Activated gamma-delta T cell treated with anti-CD3 and anti-CD28 coated beads, Interleukin-2, amount 50 U/mL, for 16 hours (primary cell): ENCODE data around the gene SMARCA2.
"Not testable (repeated sequence)": the region's sequence is repeated elsewhere in the genome, so short reads cannot be mapped to it uniquely, and the experiment has no call there.

ENCODE experiments used
- DNase-seq: peaks from one replicate; pipeline ENCODE4 v3.0.0-alpha.2; 2020; ENCODE audit warnings: low read depth

SMARCA2 gene

GRCh38 chr9:2144619-2145018 lies 129.5 kb downstream of the SMARCA2 start:
- no peak for DNase-seq

- DNase-seq, result no peak
These were observed 130.6 kb downstream of the SMARCA2 start for GRCh38 chr9:2145746-2146145.

GRCh38 chr9:2146700-2147099 lies 131.6 kb downstream of the SMARCA2 start:
- not testable (repeated sequence) for DNase-seq

DNA sequence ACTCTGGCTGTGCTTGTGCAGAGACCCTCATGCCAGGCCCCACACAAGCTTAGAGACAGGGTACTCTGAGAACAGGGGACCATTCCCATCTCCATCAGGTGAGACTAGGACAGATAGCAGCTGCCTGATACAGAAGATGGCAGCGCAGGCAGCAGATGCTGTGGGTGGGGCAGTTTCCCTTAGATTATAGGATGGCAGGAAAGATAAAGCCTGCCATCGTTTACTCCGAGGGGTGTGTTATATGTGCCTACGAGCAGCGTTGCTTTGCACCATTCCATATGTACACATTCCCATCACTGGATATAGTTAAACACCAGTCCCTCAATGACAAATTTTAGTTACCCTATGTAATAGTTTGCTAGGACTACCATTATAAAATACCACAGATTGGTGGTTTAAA lies 135.2 kb downstream of the SMARCA2 start:
- DNase-seq, result no peak

- DNase-seq, result no peak
These were observed 136.0 kb downstream of the SMARCA2 start for GRCh38 chr9:2151171-2151570.

- no peak for DNase-seq
These were observed 138.0 kb downstream of the SMARCA2 start for GRCh38 chr9:2152966-2153629.

DNA sequence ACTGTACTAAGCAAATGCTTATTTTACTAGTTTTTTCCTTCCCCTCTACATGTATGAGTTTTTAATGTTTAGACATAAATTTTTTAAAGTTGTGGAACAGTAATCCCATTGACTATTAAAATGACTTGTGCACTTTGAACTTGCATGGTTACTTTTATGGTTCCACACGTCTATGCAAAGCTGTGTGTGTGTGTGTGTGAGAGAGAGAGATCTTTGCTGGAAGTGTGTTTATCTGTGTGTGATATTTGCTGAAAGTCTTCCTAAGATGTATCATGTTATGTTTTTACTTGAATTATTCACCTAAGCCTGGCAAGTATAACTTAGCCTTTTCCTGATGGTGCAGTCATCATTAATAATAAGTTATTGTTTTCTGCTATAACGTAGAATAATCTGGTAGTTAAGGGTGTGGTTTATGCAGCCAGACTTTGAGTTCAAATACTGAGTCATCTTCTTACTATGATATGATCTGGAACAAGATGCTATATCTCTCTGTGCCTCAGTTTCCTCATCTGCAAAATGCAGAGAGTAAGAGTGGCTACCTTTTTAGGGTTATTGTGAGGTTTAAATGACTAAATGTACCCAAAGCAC lies 138.6 kb downstream of the SMARCA2 start:
- no peak for DNase-seq

- no peak for DNase-seq
These were observed 139.6 kb downstream of the SMARCA2 start for GRCh38 chr9:2154731-2155130.

- no peak for DNase-seq
These were observed 140.8 kb downstream of the SMARCA2 start for GRCh38 chr9:2155966-2156365.

DNA sequence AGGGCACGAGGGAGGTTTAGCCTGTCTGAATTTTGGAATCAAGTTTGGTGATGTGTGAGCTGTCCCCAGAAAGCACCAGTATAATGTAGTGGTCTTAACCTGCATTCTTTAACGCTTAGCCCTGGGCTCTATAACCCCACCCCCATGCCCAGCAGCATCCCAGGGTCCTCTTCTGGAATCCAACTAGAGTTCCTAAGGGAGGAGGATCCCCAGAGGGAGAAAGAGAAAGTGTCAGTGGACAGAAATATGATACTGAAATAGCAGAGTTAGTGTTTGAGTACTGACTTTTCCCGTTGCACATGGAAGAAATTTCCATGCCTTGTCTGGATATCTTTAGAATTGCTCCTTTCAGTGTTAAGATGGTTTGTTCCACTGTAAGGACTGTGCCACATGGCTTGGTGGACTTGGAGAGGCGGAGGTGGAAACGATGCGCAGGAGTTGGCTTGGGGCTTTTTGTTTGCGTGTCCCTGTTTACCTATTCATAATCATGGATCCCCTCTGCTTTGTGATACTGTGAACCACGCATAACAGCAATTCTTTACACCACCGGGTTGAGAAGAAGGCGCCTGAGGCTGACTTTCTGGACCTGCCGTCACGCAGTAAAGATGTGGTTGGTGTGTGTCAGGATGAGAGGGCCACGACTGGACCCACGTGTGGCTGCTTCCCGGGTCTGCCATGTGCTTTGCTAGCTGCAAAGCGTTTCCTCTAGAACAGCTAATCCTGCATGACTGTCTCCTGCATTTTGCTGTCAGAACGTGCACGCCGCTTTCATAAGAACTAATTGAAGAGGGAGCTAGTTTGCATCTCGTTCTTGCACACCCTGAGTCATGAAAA lies 142.3 kb downstream of the SMARCA2 start:
- DNase-seq, result no peak

- no peak for DNase-seq
These were observed 143.0 kb downstream of the SMARCA2 start for GRCh38 chr9:2158111-2158610.

DNA sequence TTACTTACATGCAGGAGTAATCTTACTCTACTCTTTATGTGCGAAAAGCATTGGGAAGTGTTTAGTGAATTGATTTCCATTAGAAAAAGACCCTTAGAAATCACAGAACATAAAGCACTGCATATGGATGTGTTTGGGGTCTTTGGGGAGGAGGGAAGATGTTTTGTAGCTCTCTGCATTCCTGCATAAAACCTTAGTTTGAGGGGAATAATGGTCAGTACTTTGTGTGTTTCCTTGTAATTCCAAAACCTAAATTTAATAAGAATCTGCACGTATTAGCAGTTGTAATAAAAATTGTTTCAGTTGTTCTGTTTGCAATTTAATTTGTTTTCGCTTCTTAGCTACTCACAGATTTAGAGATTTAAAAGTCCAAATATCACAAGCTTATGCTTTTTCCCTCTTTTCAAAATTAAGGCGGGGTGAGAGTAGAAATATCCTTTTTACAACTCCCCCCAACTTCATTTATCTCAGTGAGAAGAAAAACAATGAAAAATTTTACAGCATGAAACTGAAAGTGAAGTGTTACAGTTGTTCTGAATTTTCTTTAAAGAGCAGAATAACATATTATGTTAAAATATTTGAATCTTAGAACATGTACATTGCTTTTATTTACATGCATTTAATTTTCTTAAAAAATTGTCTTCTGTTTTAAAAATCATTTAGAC lies 143.8 kb downstream of the SMARCA2 start:
- DNase-seq, result no peak

GRCh38 chr9:2159521-2160454 lies 144.6 kb downstream of the SMARCA2 start:
- no peak for DNase-seq

GRCh38 chr9:2161661-2162060 lies 146.5 kb downstream of the SMARCA2 start:
- no peak for DNase-seq

- DNase-seq, result no peak
These were observed 148.2 kb downstream of the SMARCA2 start for GRCh38 chr9:2163231-2163885.

DNA sequence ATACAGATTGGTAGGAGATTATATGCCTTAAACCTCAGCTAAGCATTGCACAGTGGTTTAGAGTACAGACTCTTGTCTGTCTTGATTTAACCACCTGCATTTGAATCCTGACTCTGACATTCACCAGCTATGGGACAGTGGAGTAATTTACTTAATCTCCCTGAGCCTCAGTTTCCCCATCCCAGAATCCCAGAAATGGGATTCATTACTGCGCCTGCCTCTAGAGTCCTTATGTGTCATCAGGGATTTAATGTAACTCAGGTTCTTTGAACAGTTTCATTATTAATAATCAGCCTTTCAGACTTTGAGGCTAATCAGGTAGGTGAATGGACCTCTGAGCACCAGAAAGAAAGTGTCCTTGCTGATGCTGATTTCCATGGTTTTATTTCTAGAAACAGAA lies 149.1 kb downstream of the SMARCA2 start:
- DNase-seq, result no peak

- DNase-seq, result no peak
These were observed 151.1 kb downstream of the SMARCA2 start for GRCh38 chr9:2166203-2166602.

DNA sequence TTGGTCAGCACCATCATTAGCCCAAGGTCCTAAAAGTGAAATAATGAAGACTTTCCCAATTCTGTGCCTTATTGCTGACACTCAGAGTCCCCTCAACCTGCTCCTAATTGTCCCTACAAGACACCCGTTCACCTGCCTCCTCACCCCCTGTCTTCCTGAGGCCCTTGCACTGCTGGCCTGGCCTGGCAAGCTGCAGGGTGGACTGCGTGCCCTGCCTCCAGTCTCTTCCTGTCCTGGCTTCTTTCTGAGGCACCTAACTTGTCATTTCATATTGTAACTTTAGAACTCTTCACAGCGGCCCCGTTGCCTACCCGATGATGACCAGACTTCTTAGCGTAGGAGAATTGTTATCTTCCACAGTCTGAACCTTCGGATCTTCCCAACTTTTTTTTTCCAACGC lies 153.9 kb downstream of the SMARCA2 start:
- no peak for DNase-seq

- DNase-seq, result no peak
These were observed 155.6 kb downstream of the SMARCA2 start for GRCh38 chr9:2170722-2171121.

DNA sequence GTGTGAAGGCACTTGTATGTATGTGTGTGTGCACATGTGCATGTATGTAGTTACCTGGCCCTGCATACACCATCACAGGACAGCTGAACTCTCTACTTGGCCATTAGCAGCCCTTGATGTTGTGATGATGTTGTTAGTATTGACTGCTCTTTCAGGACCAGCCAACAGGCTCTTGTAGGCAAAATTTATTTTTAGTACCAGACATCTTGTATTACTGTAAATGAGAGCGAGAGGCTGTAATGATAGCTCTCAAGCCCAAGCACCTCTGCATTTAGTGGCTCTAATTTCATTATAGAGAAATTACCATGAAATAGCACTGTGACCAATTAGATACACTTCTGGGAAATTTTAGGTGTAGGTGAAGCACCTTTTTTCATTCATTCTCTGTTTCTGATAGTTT lies 158.0 kb downstream of the SMARCA2 start:
- DNase-seq, result no peak

GRCh38 chr9:2173861-2174260 lies 158.7 kb downstream of the SMARCA2 start:
- DNase-seq, result no peak
